Lower leg skin (tissue), 3 donors: ENCODE results near the gene CST3.

ENCODE experiments used
- POLR2A ChIP-seq, 2 donors: fragments of 450-650 bp; IDR thresholded peaks; one replicate each; pipeline ENCODE4 v1.6.1; 2016 to 2017; ENCODE audit warnings: antibody characterized with exemption in 2 of 2, mild to moderate bottlenecking in 1 of 2, moderate library complexity in 1 of 2
- TF ChIP-seq, protein P1 (sequence below), 3 donors: fragments of 450-650 bp; IDR thresholded peaks; one replicate each; pipeline ENCODE4 v1.5.1; 2016; ENCODE audit warnings: antibody characterized with exemption in 3 of 3, mild to moderate bottlenecking in 3 of 3, moderate library complexity in 2 of 3

DNA sequence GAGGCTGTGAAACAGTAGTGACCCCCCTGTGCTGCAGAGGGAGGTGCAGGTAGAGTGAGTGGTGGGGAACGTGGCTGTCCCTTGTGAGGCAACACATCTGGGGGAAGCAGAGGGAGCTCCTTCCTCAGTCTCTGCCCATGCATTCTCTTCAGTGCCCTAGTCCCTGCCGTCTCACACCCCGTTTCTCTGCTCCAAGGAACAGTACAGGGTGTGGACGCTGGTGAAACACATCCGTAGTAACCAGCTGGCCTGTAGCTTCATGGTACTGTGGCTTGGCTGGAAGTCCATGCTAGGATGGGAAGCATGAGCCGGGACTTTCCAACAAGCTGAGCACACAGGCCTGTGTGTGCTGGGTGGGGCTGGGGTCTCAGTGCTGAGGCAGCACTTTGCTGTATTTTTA, 25.4 kb upstream of the CST3 start:
- TF ChIP-seq POLR2A (IDR thresholded peaks at IDR 0.05) = no peak
- TF ChIP-seq, protein P1, sequence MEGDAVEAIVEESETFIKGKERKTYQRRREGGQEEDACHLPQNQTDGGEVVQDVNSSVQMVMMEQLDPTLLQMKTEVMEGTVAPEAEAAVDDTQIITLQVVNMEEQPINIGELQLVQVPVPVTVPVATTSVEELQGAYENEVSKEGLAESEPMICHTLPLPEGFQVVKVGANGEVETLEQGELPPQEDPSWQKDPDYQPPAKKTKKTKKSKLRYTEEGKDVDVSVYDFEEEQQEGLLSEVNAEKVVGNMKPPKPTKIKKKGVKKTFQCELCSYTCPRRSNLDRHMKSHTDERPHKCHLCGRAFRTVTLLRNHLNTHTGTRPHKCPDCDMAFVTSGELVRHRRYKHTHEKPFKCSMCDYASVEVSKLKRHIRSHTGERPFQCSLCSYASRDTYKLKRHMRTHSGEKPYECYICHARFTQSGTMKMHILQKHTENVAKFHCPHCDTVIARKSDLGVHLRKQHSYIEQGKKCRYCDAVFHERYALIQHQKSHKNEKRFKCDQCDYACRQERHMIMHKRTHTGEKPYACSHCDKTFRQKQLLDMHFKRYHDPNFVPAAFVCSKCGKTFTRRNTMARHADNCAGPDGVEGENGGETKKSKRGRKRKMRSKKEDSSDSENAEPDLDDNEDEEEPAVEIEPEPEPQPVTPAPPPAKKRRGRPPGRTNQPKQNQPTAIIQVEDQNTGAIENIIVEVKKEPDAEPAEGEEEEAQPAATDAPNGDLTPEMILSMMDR (IDR thresholded peaks at IDR 0.05) = no peak
